Peyer's patch (tissue), 4 donors: Measurements from ENCODE around the gene TMSB10.
"Not testable (repeated sequence)": the region's sequence is repeated elsewhere in the genome, so short reads cannot be mapped to it uniquely, and the experiment has no call there.

Experiments
- POLR2A ChIP-seq, 2 donors: fragments of 450-650 bp; IDR thresholded peaks; one replicate each; pipeline ENCODE4 v1.5.1; 2017; ENCODE audit warnings: antibody characterized with exemption in 2 of 2, mild to moderate bottlenecking in 2 of 2, moderate library complexity in 2 of 2
- TF ChIP-seq, protein P1 (sequence below), 6 experiments: fragments of 450-650 bp in 4 of 6; fragments of 200-600 bp in 2 of 6; sonication (generic) in 1 of 6; IDR thresholded peaks; one replicate each; pipeline ENCODE4 v1.5.1; 2017 to 2019; ENCODE audit warnings: antibody characterized with exemption in 6 of 6, mild to moderate bottlenecking in 3 of 6, moderate library complexity in 1 of 6

DNA sequence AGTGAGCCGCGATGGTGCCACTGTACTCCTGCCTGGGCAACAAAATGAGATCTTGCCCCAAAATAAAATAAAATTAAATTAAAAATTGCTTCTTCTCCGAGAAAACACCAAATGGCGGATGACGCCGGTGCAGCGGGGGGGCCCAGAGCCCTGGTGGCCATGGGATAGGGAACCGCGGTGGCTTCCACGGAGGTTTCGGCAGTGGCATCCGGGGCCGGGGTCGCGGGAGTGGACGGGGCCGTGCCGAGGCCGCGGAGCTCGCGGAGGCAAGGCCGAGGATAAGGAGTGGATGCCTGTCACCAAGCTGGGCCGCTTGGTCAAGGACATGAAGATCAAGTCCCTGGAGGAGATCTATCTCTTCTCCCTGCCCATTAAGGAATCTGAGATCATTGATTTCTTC, 10.2 kb downstream of the TMSB10 start:
- TF ChIP-seq, protein P1, sequence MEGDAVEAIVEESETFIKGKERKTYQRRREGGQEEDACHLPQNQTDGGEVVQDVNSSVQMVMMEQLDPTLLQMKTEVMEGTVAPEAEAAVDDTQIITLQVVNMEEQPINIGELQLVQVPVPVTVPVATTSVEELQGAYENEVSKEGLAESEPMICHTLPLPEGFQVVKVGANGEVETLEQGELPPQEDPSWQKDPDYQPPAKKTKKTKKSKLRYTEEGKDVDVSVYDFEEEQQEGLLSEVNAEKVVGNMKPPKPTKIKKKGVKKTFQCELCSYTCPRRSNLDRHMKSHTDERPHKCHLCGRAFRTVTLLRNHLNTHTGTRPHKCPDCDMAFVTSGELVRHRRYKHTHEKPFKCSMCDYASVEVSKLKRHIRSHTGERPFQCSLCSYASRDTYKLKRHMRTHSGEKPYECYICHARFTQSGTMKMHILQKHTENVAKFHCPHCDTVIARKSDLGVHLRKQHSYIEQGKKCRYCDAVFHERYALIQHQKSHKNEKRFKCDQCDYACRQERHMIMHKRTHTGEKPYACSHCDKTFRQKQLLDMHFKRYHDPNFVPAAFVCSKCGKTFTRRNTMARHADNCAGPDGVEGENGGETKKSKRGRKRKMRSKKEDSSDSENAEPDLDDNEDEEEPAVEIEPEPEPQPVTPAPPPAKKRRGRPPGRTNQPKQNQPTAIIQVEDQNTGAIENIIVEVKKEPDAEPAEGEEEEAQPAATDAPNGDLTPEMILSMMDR (IDR thresholded peaks at IDR 0.05), result not testable (repeated sequence)
- not testable (repeated sequence) for TF ChIP-seq POLR2A (IDR thresholded peaks at IDR 0.05)
